HG03442 (cell line): ENCODE results near the gene ERF.
"Not testable (repeated sequence)": the region's sequence is repeated elsewhere in the genome, so short reads cannot be mapped to it uniquely, and the experiment has no call there.

Experiments
- ATAC-seq: cut with Tn5 transposase; IDR thresholded peaks from one replicate; pipeline ENCODE4 v1.9.1; 2021; ENCODE audit warnings: mild to moderate bottlenecking, moderate library complexity; ENCODE audit not compliant: unreplicated experiment

ERF gene

DNA sequence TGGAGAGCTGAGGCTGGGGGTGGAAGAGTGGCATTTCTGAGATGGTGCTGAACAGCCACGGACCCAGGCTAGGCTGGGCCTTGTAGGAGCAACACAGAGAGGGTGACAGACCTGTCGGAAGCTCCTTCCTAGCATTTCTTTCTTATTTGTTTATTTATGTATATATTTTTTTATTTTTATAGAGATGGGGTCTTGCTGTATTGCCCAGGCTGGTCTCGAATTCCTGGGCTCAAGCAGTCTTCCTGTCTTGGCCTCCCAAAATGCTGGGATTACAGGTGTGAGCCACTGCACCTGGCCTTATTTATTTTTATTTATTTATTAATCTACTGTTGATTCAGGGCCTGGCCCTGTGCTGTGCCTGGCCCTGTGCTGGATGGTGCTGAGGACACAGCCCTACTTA lies 20.6 kb upstream of the ERF start:
- no peak for ATAC-seq

DNA sequence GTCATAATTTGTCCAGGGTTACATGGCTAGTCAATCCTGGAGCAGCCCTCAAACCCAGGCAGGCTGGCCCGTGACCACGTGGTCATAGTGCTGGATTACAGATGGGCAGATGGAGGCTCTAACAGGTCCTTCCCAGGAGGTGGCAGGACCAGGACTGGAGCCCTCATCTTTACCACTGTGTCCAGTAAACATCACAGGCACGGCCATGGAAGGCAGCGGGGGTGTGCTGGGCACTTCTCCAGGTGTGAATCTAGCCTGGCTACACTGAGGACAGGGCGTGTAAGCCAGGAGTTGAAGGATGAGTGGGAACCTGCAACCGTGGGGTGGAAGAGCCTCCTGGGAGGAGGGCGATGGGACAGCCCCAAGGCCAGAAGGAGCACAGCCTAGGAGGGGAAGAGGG lies 20.2 kb upstream of the ERF start:
- ATAC-seq: no peak

DNA sequence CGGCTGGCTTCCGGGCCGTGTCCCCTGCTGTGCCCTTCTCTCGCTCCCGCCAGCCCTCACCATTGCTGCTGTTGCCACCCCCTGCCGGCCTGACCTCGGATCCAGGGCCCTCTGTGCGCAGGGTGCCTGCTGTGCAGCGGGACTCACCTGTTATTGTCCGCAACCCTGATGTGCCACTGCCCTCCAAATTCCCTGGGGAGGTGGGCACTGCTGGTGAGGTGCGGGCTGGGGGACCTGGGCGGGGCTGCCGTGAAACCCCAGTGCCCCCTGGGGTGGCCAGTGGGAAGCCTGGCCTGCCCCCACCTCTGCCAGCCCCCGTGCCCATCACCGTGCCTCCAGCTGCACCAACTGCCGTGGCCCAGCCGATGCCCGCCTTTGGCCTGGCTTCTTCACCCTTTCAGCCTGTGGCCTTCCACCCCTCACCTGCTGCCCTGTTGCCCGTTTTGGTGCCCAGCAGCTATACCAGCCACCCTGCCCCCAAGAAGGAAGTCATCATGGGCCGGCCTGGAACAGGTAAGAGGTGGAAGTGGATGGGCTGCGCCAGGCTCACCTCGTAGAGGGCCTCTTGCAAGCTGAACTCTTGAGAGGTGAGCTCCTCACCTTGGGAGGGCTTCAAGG lies 19.2 kb upstream of the ERF start:
- ATAC-seq: no peak

DNA sequence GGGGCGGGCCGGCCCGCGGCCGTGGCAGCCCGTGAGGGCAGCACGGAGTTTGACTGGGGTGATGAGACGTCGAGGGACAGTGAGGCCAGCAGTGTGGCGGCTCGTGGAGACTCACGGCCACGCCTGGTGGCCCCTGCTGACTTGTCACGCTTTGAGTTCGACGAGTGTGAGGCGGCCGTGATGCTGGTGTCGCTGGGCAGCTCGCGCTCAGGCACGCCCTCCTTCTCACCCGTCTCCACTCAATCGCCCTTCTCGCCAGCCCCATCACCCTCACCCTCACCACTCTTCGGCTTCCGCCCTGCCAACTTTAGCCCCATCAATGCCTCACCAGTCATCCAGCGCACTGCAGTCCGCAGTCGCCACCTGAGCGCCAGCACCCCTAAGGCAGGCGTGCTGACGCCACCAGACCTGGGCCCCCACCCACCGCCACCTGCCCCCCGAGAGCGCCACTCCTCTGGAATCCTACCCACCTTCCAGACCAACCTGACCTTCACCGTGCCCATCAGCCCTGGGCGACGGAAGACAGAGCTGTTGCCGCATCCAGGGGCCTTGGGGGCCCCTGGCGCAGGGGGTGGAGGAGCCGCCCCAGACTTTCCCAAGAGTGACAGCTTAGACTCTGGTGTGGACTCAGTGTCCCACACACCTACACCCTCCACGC lies 18.6 kb upstream of the ERF start:
- no peak for ATAC-seq

DNA sequence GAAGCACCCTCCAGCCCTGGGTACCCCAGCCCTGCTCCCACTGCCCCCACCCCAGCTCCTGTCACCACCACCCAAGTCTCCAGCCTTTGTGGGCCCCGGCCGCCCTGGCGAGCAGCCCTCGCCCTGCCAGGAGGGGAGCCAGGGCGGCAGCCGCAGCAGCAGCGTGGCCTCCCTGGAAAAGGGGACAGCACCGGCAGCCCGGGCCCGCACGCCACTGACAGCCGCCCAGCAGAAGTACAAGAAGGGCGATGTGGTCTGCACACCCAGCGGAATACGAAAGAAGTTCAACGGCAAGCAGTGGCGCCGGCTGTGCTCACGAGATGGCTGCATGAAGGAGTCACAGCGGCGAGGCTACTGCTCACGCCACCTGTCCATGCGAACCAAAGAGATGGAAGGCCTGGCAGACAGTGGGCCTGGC lies 18.1 kb upstream of the ERF start:
- no peak for ATAC-seq

DNA sequence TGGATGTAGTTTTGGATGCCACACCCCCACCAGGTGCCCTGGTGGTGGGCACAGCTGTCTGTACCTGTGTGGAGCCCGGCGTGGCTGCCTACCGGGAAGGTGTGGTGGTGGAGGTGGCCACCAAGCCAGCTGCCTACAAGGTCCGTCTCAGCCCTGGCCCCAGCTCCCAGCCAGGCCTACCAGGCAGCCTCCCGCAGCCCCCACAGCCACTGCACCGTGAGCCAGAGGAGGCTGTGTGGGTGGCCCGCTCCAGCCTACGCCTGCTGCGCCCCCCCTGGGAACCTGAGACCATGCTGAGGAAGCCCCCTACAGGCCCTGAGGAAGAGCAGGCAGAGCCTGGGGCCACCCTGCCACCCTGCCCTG lies 17.6 kb upstream of the ERF start:
- no peak for ATAC-seq

DNA sequence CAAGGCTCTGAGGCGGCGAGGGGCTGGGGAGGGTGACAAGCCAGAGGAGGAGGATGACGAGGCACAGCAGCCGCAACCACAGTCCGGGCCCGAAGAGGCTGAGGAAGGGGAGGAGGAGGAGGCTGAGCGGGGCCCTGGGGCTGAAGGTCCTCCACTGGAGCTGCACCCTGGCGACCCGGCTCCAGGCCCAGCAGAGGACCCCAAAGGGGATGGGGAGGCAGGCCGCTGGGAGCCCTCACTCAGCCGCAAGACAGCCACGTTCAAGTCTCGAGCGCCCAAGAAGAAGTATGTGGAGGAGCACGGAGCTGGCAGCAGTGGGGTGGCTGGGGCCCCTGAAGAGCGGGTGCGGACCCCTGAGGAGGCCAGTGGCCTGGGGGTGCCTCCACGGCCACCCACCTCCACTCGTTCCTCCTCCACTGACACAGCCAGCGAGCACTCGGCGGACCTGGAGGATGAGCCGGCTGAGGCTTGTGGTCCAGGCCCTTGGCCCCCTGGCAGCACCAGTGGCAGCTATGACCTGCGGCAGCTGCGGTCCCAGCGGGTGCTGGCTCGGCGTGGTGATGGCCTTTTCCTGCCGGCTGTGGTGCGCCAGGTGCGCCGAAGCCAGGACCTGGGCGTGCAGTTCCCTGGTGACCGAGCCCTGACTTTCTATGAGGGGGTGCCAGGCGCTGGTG lies 17.1 kb upstream of the ERF start:
- no peak for ATAC-seq

DNA sequence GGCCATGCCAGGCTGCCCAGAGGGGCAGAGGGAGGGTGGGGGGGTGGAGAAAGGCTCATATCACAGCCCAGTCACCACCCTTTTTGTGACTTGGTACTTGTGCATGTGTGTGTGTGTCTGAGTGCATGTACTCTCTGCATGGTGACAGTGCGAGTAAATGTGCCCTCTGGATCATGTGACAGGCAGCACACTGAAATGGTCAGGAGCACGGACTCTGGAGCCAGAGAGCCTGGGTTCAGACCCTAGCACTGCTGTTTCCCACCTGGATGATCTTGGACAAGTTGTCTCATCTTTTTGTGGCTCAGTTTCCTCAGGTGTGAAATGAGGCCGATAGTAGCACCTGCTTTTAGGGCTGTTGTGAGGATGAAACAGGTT lies 16.1 kb upstream of the ERF start:
- no peak for ATAC-seq

DNA sequence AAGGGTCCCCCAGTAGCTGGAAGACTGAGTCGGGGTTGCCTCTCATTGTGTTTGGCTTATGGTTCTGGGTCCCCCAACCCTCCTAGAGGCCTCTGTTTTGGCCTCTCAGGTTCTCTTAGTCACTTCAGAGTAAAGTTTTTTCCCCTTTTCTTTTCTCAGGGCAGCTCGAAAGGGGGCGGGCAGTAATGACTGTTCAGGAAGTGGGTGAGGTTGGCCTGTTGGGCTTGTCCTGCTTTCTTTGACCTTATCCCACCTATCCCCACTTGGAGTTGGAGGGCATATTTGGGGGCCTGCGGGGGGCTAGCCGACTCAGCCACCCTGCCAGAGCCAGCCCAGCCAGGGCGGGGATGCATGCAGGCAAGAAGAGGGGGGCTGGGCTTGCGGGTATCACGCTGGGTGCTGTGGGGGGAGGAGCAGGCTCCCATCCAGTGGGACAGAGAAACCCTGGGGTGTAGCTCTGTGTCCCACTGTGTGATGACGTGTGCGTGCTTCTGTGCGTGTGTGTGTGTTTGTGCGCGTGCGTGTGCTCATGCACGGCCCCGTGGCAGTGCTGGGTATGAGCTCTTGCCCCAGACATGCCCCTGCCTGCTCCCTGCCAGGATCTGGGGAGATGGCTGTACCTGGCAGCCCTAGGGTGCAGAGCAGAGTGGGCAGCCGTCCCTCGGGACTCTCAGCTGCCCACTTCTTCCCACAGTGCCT lies 15.6 kb upstream of the ERF start:
- no peak for ATAC-seq

DNA sequence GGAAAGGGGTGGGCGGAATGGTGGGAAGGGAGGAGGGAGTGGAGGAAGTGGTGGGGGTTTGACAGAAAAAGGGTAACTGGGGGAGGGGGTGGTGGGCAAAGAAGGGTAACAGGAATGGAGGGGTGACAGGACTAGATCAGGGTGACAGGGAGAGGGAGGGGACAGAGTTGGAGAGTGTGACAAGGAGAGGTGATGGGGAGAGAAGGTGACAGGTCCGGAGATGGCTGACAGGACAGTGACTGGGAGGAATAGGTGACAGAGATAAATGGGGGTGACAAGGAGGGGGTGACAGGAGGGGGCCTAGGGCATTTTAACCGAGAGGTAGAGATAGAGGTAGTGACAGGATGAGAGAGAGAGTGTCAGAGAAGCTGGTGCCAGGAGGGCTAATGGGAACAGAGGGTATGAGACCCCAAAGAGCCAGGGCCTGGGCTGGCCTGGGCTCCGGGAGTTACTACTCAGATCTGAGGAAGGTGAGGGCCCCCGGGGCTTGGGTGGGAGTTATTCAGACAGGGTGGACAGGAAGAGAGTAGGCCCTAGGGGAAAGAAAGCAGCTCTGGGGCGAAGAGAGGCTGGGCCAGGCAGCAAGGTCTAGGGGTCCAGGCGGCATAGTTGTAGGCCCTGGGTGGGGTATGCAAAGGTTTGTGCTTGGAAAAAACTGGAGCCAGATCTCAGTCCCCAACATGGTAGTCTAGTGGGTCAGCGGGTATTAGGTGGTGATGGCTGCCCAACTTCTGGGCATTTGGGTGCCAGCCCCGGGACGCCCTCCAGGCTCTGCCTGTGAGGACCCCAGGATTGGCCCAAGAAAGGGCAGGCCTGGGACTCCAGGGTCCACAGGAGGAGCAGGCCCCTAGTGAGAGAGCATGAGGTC lies 14.8 kb upstream of the ERF start:
- no peak for ATAC-seq

DNA sequence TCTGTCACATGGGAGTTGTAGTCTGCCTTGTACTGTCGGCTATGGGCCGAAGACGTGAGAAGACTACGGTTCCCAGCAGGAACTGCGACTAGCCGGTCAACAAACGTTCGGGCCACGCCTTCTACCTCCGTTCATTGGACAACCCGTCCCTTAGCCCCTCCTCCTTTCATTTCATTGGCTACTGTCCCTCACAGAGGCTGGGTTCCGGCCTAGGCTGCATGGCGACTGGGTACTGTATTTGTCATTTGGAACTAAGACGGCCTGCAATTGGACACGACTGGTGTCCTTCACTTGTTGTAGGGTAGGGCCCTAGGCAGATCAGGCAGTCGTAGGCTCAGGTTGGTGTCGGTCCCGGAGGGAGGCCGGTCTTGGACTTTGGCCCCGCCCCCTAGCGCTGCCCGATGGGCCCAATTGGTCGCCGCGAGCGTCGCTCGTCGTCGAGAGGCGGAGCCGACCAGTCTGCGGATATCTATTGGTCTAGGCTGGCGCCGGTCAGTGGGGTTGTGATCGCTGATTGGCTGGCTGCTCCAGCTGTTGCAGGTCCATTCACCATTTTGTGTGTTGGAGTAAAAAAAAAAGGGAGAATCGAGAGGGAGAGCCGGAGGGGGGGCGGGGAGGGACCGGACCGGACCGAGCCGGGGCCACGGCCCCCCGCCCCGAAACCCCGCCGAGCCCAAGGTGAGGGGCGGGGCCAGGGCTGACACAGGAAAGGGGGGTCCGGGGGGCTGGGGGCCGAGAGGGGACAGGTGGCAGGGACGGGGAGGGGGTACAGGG lies 14.0 kb upstream of the ERF start, which contains the start of gene CIC:
CIC (plus strand) TSS at position 549 of the 774 bp plus-strand sequence. CDS start 2,532 bp downstream, outside the sequence.
- peak; percentile 72 for ATAC-seq

DNA sequence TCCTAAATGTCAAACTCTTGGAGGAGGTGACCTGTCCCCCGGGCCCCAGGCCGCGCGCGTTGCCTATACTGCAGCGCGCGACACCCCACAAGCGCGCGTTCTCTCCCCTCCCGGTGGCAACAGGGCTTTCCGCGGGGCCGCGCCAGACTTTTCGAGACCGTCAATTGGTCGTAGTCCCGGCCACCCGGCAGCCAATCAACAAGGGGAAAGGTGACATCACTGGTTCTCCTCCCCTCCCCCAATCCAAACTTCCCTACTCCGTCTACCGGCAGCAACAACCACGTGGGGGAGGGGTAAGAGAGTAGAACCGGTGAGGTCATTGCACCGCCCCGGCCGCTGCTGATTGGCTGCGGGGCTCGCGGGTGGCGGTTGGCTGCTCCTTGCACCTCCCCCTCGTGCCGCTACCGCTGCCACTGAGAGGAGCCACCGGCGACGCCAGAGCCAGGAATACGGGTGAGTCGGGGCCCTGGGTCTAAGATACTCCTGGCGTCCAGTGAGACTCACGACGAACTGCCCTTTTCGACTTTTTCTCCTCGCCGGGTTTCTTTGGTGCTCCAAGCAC lies 13.3 kb upstream of the ERF start:
- peak; percentile 50 for ATAC-seq

DNA sequence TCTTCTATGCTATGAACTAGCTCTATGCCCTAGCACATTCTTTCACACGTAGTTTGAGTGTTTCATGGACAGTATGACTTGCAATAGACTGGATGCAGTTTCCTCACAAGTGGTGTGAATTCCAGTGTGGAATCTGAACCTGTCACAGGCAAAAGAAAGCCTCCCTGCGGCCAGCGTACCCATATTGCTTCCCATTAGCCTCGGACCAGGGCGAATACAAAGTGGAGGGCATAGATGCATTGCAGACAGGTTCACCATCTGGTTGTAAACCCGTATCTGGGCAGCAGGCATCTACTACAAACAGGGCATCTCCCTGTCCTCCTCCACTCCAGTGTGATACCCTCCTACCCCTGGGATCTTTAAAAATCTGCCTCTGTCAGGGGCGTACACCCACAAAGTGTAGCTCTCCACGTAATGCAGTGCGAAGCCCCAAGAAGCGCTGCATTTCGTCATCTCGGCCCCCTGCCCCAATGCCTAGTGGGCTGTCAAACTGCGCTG lies 12.8 kb upstream of the ERF start:
- no peak for ATAC-seq

DNA sequence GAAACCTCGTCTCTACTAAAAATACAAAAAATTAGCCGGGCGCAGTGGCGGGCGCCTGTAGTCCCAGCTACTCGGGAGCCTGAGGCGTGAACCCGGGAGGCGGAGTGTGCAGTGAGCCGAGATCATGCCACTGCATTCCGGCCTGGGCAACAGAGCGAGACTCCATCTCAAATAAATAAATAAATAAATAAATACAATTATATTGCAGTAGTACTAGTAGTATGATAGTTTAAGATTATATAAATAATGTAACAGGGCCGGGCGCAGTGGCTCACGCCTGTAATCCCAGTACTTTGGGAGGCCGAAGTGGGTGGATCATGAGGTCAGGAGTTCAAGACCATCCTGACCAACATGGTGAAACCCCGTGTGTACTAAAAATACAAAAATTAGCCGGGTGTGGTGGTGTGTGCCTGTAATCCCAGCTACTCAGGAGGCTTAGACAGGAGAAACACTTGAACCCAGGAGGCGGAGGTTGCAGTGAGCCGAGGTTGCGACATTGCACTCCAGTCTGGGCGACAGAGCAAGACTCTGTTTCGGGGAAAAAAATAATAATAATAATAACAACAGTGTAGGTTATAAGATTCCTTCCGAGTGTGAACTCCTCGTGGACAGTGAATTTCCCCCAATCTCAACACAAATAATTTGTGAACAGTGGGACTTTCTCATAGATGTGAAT lies 12.1 kb upstream of the ERF start:
- not testable (repeated sequence) for ATAC-seq

DNA sequence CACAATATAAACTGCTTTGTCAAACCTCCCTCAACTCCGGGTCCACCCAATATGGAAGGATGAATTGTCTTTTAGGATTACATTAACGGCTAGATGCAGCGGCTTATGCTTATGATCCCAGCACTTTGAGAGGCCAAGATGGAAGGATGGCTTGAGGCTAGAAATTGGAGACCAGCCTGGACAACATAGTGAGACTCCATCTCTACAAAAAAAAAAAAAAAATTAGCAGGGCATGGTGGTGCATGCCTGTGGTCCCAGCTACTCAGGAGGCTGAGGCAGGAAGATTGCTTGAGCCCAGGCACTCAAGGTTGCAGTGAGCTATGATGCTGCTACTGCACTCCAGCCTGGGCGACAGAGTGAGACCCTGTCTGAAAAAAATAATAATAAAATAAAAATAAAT lies 11.2 kb upstream of the ERF start:
- not testable (repeated sequence) for ATAC-seq

DNA sequence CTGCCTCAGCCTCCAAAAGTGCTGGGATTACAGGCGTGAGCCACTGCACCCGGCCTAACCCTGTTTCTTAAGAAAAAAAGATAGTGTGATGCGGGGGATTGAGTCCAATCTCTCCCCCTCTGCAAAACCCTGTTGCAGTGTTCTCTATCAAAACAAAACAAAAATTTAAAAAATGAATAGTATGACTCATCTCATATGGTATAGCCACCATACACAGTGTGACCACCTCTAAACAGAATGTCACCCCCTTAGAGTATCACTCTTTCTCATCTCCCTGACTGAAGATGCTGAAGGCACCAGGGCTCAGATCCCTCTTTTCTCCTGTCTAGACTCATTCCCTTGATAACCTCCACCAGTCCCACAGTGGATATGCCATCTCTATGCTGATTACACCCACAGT lies 6.8 kb upstream of the ERF start:
- no peak for ATAC-seq

DNA sequence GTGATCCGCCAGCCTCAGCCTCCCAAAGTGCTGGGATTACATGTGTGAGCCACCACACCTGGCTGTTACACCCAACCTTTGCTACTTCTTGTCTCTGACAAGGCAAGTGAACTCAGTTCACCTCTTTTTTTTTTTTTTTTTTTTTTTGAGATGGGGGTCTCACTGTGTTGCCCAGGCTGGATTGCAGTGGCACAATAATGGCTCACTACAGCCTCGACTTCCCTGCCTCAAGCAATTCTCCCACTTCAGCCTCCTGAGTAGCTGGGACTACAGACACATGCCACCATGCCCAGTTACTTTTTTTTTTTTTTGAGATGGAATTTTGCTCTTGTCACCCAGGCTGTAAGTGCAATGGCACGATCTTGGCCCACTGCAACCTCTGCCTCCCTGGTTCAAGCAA lies 2.9 kb upstream of the ERF start:
- ATAC-seq: not testable (repeated sequence)

DNA sequence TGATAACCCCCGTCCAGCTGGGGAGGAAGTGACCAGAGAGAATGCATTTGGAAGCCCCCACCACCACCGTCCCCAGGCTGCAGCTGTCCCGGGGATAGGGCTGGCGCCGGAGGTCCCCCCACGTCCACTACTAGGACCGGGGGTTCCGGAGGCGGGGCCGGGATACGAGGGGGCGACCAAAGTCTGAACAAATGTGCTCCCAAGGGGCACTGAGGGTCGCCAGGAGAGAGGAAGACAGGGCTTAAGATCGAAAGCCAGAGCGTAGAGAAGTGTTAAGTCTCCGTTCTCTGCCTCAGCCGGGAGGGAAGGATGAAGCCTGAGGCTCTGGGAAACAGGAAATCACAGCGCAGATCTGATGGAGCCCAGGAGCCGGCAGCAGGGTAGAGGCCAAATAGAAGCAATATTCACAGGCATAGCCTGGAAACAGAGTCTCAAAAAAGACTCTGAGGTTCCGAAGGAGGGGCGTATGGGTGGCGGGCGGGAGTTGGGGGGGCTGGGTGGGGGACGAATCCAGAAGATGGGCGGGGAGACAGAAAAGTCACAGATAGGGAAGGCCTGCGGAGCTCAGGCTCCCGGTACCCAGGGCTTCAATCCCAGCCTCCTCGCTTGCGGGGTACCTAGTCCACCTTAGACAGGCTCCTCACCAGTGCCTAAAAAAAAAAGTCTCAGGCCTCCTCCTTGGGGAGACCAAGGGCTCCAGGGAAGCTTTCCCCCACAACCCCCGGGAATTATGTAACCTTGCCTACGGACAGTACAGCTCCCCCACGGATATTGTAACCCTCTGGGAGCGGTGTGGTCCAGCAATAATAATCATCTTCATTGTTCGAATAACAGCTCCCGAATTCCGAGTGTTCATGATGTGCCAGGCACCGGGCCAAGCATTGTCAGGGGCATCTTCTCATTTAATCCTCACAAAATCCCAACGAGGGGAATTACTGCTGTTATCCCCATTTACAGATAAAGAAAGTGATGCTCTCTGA lies 1.1 kb upstream of the ERF start:
- ATAC-seq: no peak
